Muscle of arm (tissue), 12 donors: ENCODE measurements around the gene PDPK1. TPM values are rescaled to one million over a fixed set of nuclear protein-coding genes. Genes with fewer than 3 reads are reported as not detected.
"Not testable (repeated sequence)": the region's sequence is repeated elsewhere in the genome, so short reads cannot be mapped to it uniquely, and the experiment has no call there.

Source experiments
- DNase-seq: peaks from one replicate; pipeline ENCODE4 v3.0.0-alpha.2; 2013
- polyA plus RNA-seq, 12 donors: library from polyadenylated mRNA; unstranded; fragments of 120-200 nt; gene quantifications; one replicate each; pipeline ENCODE4 v1.2.1, GENCODE V29; 2013; ENCODE audit not compliant: insufficient read length in 12 of 12

The PDPK1 gene
- polyA plus RNA-seq, 12 donors = 26.4 to 50.8 (median 32.8) TPM; not detected in 1

DNA sequence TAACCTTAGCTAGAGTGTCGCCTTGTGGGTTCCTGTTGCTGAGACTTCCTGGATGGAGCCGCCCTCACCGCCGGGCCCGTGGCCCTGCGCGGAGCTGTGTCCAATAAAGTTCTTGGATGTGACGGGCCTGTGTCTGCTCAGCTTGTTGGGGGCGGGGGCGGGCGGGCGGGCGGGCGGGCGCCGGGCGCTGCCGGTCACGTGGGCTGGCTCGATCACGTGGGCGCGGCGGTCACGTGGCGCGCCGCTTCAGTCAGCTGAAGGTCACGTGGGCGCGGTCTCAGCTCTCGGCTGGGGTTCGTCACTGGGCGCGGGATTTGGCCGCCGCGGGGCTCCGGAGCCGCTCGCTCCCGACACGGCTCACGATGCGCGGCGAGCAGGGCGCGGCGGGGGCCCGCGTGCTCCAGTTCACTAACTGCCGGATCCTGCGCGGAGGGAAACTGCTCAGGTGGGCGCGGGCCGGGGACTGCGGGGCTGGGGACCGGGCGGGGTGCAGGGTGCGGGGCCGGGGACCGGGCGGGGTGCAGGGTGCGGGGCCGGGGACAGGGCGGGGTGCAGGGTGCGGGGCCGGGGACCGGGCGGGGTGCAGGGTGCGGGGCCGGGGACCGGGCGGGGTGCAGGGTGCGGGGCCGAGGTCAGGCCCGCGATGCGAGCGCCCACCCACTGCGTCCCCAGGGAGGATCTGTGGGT, 17.6 kb upstream of the PDPK1 start, which contains the start of gene AMDHD2:
TSS of gene AMDHD2 (plus strand) at position 275 of the 687 bp plus-strand sequence. CDS start at position 363, 88 bp downstream.
- peak; percentile 92 for DNase-seq

DNA sequence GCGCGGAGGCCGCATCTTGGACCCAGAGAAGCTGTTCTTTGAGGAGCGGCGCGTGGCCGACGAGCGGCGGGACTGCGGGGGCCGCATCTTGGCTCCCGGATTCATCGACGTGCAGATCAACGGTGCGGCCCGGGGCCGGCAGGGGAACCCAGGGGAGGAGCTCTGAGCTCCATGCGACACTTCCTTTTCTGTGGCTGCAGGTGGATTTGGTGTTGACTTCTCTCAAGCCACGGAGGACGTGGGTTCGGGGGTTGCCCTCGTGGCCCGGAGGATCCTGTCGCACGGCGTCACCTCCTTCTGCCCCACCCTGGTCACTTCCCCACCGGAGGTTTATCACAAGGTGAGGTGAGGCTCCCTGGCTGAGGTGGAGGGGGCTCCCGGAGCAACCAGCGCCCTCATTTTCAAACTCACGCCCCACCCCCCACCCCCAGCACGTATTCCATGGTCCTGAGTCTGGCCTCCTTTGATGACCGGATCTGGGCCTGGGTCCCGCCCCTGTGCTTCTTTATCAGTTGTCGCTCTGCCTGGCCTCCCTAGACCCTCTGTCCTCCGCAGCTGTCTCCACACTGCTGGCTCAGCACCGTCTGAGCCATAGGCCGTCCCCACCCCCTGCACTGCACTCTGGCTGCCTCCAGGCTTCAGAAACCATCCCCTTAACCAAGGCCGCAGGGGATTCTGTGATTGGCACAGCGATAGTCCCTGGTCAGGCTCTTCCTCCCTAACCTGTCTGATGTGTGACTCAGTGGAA, 16.9 kb upstream of the PDPK1 start:
- DNase-seq = no peak

DNA sequence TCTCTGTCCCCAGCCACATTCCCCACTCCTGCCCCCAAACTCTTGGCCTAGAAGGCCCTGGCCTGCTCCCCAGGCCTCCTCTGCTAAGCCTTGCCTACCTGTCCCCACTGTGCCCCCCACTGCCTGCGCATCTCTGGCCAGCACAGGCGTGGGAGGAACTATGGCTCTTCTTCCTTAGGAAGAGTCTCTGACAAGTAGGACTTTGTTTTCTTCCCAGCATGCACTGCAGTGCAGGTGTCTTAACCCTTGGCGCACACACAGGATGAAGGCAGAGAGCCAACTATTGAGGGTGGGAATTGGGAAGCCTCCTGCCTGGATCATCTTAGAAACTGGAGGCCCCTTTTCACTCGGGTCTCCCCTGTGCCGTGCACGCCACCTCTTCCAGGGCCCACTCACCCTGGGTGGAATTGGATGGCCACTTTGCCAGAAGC, 14.0 kb upstream of the PDPK1 start:
- no peak for DNase-seq

DNA sequence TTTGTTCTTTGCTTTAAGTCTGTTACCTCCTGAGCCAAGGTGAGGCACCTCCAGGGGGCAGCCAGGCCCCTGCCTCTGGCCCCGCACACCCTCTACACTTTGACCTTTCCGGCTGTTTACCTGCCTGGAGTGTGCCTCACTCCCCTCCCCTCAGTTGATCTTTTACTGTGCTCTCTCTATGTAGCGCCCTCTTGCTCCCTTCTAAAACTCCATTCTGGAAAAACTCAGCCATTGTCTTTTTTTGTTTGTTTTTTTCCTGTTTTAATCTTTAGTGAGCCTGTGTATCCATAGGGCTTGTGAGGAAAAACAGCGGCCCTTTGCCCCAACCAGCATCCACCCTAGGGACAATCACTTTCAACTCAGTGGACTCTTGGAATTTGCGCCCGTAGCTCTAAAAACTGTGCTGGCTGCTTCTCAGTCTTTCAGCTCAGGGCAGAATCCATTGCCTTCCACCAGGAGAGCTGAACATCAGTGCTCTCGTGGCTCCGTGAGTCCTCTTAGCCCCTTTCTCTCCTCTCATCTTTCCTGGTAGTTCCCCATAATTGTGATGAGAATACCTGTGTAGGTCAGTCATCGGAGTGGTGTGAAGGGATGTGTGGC, 13.4 kb upstream of the PDPK1 start:
- DNase-seq = no peak

DNA sequence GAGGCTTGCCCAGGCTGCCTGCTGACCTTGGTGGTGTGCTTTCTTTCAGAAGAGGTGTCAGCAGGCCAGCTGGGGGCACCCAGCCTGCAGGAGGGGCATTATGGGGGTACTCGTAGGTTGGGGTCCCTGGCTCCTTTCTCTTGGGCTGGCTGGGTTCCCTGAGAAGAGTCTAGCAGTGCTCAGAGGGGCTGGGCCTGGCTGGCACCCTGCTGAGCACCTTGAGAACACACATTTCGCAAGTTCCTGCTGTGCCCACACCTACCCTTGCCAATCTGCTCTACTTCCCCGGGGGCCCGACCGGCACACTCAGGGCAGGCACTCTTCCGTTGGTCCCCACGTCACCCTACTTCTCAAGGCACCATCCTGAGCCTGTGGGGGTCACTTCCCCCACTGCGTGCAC, 11.7 kb upstream of the PDPK1 start:
- no peak for DNase-seq

DNA sequence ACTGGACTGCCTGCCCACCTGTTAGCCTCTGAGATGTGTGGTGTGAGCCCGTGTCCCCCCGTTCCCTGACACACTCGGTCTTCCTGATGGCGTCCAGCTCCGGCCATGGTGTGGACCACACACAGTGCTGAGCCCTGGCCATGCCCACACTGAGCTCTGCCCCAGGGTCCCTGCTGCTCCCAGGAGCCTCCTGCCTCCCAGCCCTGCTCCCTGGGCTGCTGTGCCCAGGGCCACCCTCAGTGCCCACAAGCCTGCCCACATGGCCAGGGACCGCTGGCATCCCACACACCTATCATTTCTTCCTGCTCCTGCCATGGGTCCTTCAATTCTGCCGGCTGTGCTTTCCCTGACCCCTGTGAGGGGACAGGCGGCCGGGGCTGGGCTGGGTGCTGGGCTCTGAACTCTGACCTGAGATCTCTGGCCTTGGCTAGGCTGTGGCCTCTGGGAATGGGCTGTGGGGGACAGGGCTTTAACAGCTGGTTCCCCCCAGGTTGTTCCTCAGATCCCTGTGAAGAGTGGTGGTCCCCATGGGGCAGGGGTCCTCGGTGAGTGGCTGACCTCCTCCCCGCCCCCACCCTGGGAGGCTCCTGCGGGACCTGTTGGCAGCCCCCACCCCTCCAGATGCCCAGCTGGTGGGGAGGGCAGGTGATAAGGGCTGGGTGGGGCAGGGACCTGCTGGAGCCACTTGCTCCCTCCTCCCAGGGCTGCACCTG, 10.6 kb upstream of the PDPK1 start:
- DNase-seq = no peak

DNA sequence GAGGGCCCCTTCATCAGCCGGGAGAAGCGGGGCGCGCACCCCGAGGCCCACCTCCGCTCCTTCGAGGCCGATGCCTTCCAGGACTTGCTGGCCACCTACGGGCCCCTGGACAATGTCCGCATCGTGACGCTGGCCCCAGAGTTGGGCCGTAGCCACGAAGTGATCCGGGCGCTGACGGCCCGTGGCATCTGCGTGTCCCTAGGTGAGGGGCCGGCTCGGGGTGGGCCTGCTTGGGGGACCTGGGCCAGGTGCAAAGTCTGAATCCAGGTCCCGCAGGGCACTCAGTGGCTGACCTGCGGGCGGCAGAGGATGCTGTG, 10.1 kb upstream of the PDPK1 start:
- no peak for DNase-seq

DNA sequence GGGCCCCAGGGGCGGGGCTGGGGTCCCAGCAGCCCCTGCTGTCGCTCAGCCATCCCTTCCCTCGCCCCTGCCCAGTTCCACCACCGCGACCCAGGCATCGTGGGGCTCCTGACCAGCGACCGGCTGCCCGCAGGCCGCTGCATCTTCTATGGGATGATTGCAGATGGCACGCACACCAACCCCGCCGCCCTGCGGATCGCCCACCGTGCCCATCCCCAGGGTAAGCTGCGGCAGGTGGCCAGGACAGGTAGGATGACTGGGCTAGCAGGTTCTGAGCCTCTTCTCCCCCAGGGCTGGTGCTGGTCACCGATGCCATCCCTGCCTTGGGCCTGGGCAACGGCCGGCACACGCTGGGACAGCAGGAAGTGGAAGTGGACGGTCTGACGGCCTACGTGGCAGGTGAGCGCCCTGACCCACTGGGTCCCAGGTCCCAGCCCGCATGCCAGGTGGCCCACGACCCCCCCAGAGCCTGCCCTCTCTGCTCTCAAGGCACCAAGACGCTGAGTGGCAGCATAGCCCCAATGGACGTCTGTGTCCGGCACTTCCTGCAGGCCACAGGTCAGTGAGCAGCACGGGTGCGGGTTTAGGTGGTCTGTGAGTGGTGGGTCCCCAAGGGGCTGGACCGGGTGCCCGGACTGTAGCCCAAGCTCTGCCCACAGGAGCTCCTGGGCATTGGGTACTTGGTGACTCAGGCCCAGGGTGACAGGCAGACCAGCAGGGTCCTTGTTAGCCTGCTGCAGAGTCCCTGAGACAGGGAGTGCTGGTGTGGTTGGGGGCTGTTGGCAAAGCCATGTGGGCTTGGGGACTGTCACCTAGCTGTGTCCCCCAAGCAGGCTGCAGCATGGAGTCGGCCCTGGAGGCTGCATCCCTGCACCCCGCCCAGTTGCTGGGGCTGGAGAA, 9.4 kb upstream of the PDPK1 start:
- DNase-seq = no peak

DNA sequence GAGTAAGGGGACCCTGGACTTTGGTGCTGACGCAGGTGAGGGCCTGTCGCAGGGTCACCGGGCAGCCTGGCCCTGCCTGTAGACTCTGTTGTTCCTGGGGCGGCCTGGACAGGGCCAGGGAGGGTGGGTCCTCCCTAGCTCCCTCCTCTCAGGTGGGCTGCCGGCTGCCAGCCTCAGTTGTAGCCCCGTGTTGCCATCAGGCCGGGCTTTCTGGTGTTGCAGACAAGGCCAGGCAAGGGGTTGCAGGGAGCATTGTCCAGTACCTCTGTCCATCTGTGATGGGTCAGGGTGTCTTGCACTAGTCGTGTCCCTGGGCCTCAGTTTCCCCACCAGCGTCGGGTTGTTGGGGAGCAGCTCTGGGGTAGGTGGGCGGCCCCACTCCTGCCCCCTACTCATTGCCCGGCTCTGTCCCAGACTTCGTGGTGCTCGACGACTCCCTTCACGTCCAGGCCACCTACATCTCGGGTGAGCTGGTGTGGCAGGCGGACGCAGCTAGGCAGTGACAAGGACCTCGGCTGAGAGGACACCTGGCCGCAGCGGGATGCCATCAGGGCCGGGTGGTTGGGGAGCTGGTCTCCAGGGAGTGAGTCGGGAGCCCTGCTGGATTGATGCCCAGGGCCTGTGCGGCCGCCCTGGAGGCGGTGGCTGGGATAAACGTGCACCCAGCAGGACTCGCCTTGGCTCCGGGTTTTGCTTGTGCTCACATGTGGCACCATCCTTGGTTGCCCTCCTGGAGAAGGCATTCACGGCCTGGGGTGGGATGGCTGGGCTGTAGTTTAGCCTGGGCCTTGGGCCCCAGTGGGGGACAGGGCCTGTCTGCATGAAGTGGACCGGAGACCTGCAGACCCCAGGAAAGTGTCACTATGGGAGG, 8.5 kb upstream of the PDPK1 start:
- no peak for DNase-seq

DNA sequence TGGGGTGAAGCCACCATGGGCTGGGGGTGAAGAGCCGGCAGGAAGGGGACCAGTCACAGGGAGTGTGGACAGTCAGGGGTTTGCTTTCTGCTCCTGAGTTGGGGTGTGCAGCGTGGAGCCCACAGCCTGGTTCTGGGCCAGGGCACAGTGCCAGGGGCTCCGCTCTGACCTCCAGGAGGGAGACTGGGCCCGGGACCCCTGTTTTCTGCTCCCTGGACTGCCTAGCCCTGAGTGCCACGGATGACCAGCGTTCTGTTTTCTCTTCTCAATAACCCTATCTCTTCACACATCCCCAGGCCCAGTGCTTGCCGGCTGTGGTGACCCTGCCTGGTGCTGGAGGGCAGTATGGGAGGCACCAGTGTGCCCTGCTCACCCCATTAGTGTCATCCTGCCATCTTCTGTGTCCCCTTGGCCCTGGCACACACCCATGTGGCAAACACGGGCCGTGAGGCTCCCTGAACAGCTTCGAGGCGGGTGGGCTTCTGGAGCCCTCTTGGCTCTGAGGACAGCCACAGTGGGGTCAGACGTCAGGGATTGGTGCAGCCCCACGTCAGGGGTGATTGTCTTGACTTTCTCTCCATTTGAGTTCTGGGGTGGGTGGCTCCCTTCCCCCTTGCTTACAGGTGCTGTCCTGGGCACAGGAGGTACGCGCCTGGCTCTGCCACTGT, 7.7 kb upstream of the PDPK1 start:
- DNase-seq = no peak

DNA sequence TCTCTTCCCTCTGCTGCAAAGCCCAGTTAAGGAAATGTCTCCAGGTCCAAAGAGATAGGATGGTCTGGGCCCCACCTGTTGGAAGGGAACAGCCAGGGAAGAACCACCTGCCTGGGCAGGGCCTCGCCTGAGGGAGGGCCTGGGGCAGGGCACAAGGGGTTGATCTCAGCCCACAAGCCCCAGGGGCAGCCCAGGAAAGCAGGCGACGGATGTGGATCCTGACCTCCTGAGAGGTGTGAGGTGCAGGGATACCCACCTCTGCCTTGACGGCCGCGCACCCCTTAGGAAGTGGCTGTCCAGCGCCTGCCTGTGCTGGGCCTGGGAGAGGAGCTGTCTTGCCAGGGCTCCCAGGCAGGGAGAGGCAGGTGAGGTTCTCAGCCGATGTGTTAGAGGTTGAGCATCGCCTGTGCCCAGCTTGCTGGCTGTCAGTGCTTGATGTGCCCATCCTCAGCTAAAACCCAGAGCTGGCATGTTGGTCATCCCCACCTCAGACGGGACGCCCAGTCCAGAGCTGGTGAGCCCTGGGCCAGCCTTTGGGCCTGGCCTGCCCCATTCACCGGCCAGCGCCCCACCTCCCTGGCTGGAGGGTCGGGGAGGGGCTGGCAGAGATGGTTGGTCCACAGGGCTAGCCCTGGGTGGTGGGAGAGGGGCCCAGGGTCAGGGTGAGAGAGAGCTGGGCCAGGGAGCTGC, 7.0 kb upstream of the PDPK1 start:
- no peak for DNase-seq

DNA sequence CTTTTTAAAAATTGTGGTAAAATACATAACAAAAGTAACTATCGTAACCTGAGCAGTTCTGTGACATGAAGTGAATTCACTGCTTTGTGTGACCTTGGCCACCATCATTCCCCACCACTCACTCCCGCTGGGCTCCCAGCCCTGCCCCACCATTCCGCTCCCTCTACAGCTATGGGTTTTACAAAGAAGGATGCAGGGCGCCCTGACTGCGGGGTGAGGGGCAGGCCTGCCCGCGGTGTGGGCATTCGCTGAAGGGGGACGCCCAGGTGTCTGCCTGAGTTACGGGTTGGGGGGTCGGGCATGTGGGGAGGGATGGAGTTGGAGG, 6.5 kb upstream of the PDPK1 start, which contains the start of gene CEMP1:
TSS of gene CEMP1 (minus strand) at position 38 of the 325 bp plus-strand sequence. CDS start 335 bp downstream, outside the sequence.
- DNase-seq = no peak

DNA sequence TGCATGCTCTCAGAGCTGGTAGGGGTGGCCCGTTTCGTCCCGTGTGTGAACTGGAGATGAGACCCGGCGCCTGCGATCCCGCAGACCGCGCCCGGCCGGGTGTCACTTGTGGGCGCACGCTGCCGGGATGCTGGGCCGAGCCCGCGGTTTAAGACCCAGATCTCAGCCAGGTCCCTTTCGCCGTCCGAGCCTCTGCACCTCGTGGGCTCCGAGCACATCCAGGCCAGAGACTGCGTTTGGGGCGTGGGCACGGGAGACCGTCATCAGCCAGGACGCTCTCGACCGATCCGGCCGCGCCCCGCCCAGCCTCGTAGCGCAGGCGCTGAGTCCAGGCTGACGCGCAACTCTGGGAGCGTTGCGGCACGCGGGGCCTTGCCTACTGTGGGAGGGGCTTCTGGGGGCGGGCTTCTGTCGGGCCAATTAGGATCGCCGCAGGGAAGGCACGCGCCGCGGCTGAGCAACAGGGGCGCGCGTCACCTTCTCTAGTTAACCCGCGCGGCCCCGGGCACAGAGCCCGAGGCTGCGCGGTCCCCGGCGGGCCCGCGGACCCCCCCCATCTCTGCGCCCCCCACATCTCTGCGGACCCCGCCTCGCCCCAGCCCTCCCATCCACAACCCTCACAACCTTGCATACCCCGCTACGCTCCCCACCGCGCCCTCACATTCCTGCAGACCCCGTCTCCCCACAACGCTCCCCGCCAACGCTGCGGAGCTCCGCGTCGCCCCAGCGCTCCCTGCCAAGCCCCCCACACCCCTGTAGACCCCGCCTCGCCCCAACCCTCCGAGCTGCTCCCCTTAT, 5.9 kb upstream of the PDPK1 start:
- peak; percentile 98 for DNase-seq

DNA sequence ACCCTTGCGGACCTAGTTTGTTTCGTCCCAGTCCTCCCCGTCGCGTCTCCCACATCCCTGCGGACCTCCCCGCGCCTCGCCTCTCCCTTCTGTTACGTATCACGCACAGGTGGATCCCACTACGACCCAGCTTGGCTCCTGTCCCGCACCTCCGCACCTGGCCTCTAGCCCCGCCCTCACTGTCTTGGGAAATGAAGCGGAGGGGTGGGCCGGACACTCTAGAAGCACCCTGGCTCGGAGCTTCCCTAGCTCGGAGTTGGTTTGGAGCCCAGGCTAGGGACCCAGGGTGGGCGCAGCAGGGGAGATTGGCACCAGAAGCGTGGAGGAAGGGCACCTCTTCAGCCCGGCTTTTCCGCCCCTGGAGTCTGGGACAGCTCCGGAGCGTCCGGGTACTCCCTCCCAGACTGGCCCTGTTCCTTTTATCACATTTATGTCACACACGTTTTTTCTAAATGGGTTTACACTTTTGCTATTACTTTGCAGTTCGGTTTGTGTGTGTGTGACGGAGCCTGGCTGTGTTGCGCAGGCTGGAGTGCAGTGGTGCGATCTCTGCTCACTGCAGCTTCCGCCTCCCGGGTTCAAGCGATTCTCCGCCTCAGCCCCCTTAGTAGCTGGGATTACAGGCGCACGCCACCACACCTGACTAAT, 5.2 kb upstream of the PDPK1 start:
- no peak for DNase-seq

DNA sequence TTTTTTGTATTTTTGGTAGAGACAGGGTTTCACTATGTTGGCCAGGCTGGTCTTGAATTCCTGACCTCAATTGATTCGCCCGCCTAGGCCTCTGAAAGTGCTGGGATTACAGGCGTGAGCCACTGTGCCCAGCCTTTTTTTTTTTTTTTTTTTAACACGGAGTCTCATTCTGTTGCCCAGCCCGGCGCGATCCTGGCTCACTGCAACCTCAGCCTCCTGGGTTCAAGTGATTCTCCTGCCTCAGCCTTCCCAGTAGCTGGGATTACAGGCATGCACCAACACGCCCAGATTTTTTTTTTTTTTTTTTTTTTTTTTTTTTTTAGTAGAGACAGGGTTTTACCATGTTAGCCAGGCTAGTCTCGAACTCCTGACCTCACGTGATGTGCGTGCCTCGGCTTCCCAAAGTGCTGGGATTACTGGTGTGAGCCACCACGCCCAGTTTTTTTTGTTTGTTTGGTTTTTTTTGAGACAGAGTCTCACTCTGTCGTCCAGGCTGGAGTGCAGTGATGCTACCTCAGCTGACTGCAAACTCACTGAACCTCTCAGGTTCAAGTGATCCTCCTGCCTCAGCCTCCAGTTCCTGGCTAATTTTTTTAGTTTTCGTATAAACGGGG, 4.6 kb upstream of the PDPK1 start:
- DNase-seq = not testable (repeated sequence)

DNA sequence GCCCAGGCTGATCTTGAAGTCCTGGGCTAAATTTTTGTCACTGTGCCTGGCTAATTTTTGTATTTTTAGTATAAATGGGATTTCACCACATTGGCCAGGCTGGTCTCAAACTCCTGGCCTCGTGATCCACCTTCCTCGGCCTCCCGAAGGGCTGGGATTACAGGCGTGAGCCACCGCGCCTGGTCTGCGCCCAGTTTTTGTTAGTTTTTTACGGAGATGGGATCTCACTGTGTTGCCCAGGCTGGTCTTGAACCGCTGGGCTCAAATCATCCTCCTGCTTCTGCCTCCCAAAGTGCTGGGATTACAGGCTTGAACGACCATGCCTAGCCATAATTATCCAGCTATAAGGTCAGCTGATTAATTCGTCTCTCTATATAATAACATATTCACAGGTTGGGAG, 3.9 kb upstream of the PDPK1 start:
- DNase-seq = no peak

DNA sequence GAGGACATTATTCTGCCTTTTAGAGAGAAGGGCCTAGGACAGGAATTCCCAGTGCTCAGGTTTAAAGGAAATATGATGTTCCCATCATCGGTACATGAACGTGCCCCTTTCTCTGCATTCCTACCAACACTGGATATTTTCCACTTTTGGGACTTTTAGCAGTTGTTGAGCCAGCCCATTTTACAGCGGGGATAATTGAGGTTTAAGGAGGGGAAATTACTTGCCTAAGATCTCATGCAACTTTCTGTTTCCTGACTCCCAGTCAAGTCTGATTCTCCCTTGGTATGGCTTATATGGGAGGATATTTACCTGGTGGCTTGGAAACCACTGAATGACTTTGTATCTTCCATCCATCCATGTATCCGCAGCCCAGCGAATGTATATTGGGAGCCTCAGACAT, 3.5 kb upstream of the PDPK1 start:
- DNase-seq = not testable (repeated sequence)
